ENCODE measurements around the gene LRRC14B. TPM values are rescaled to one million over a fixed set of nuclear protein-coding genes. Genes with fewer than 3 reads are reported as not detected.
"Not testable (repeated sequence)": the region's sequence is repeated elsewhere in the genome, so short reads cannot be mapped to it uniquely, and the experiment has no call there.

LRRC14B gene
- total and polyA plus RNA-seq, 7 experiments from 2014 or later = 0.51 TPM; not detected in 6

- peak overlapping the region; percentile 11 for H3K27ac ChIP-seq (ENCODE audit: low read depth, low read length)
- Mint-ChIP-seq H3K4me1 (peaks cover 30 to 43% (median 32%) of the 10 kb centered on the region in 7 donors), H3K27ac (peak overlapping the region in 5 of 9 donors; percentile 10 to 75 (median 34)), H3K4me3 (peak overlapping the region in 3 of 10 donors; percentile 13 to 56 (median 47)), H3K36me3 (peaks cover 9 to 33% (median 26%) of the 10 kb centered on the region in 5 donors)
- CTCF ChIA-PET; DNase-seq; H3K9me3 ChIP-seq (ENCODE audit: control insufficient read depth in 2 of 3, low read length in 3 of 3); H3K4me3 ChIP-seq (ENCODE audit: low read length); H3K27me3 Mint-ChIP-seq; ATAC-seq; H3K9me3 Mint-ChIP-seq; POLR2A ChIA-PET; intact Hi-C loops (cut with micrococcal nuclease); H3K27me3 ChIP-seq (ENCODE audit: control insufficient read depth in 2 of 2, insufficient read depth in 2 of 2, low read length in 2 of 2): not testable (repeated sequence)
- H3K36me3 ChIP-seq (ENCODE audit: control insufficient read depth in 2 of 3, insufficient read depth in 3 of 3, low read length in 3 of 3) = peaks cover 11 to 48% (median 18%) of the 10 kb centered on the region in 3 experiments
- peaks cover 13 to 14% of the 10 kb centered on the region in 2 donors for H3K4me1 ChIP-seq (ENCODE audit: control insufficient read depth in 2 of 2, insufficient read depth in 2 of 2, low read length in 2 of 2)
Observed at GRCh38 chr5:222951-223715, 31.8 kb downstream of the LRRC14B start.

- peaks cover 30 to 43% (median 32%) of the 10 kb centered on the region in 7 donors for H3K4me1 Mint-ChIP-seq
- intact Hi-C loops (cut with micrococcal nuclease) = no loop called here
Observed at GRCh38 chr5:223791-224190, 32.5 kb downstream of the LRRC14B start.

GRCh38 chr5:225334-225733 lies 34.0 kb downstream of the LRRC14B start:
- intact Hi-C loops (cut with micrococcal nuclease) = no loop called here
- H3K4me3 Mint-ChIP-seq = no peak overlapping the region
- H3K27me3 Mint-ChIP-seq = no peaks in the 10 kb centered on the region
- Histone ChIP-seq H3K4me3 (ENCODE audit: low read length) (no peak overlapping the region), H3K27me3 (ENCODE audit: control insufficient read depth in 2 of 2, insufficient read depth in 2 of 2, low read length in 2 of 2) (no peaks in the 10 kb centered on the region), H3K27ac (ENCODE audit: low read depth, low read length) (no peak overlapping the region), H3K36me3 (ENCODE audit: control insufficient read depth in 2 of 3, insufficient read depth in 3 of 3, low read length in 3 of 3) (peaks cover 25 to 61% (median 25%) of the 10 kb centered on the region in 3 experiments), H3K9me3 (ENCODE audit: control insufficient read depth in 2 of 3, low read length in 3 of 3) (no peaks in the 10 kb centered on the region), H3K4me1 (ENCODE audit: control insufficient read depth in 2 of 2, insufficient read depth in 2 of 2, low read length in 2 of 2) (peaks cover 12 to 13% of the 10 kb centered on the region in 2 donors)
- peak overlapping the region in 3 of 9 donors; percentile 34 to 48 (median 45) for H3K27ac Mint-ChIP-seq
- H3K36me3 Mint-ChIP-seq = peaks cover 18 to 43% (median 34%) of the 10 kb centered on the region in 5 donors
- DNase-seq (peak in 1 of 9 donors; percentile 8), ATAC-seq (no peak)
- POLR2A ChIA-PET = no interaction called here
- peaks cover 0 to 1% (median 0%) of the 10 kb centered on the region in 11 donors for H3K9me3 Mint-ChIP-seq
- CTCF ChIA-PET = no interaction called here
- peaks cover 27 to 40% (median 29%) of the 10 kb centered on the region in 7 donors for H3K4me1 Mint-ChIP-seq

More at GRCh38 chr5:223791-224190, 32.5 kb downstream of the LRRC14B start:
- ATAC-seq (no peak), DNase-seq (no peak)
- H3K4me3 Mint-ChIP-seq = no peak overlapping the region
- H3K9me3 Mint-ChIP-seq = peaks cover 0 to 1% (median 0%) of the 10 kb centered on the region in 11 donors
- Histone ChIP-seq H3K36me3 (ENCODE audit: control insufficient read depth in 2 of 3, insufficient read depth in 3 of 3, low read length in 3 of 3) (peaks cover 16 to 50% (median 18%) of the 10 kb centered on the region in 3 experiments), H3K9me3 (ENCODE audit: control insufficient read depth in 2 of 3, low read length in 3 of 3) (no peaks in the 10 kb centered on the region), H3K27me3 (ENCODE audit: control insufficient read depth in 2 of 2, insufficient read depth in 2 of 2, low read length in 2 of 2) (no peaks in the 10 kb centered on the region), H3K4me3 (ENCODE audit: low read length) (no peak overlapping the region), H3K4me1 (ENCODE audit: control insufficient read depth in 2 of 2, insufficient read depth in 2 of 2, low read length in 2 of 2) (peaks cover 13 to 14% of the 10 kb centered on the region in 2 donors), H3K27ac (ENCODE audit: low read depth, low read length) (no peak overlapping the region)
- peaks cover 11 to 36% (median 28%) of the 10 kb centered on the region in 5 donors for H3K36me3 Mint-ChIP-seq
- POLR2A ChIA-PET = no interaction called here
- peaks cover 0 to 2% (median 0%) of the 10 kb centered on the region in 5 donors for H3K27me3 Mint-ChIP-seq
- CTCF ChIA-PET = no interaction called here
- H3K27ac Mint-ChIP-seq = peak overlapping the region in 1 of 9 donors; percentile 41

- peak overlapping the region in 1 of 9 donors; percentile 30 for H3K27ac Mint-ChIP-seq
- H3K4me1 ChIP-seq (ENCODE audit: control insufficient read depth in 2 of 2, insufficient read depth in 2 of 2, low read length in 2 of 2); DNase-seq; H3K9me3 Mint-ChIP-seq; H3K9me3 ChIP-seq (ENCODE audit: control insufficient read depth in 2 of 3, low read length in 3 of 3); POLR2A ChIA-PET; intact Hi-C loops (cut with micrococcal nuclease); H3K4me3 Mint-ChIP-seq; CTCF ChIA-PET; H3K27me3 Mint-ChIP-seq; H3K27me3 ChIP-seq (ENCODE audit: control insufficient read depth in 2 of 2, insufficient read depth in 2 of 2, low read length in 2 of 2); H3K4me3 ChIP-seq (ENCODE audit: low read length); ATAC-seq; H3K27ac ChIP-seq (ENCODE audit: low read depth, low read length): not testable (repeated sequence)
- peaks cover 27 to 54% (median 39%) of the 10 kb centered on the region in 5 donors for H3K36me3 Mint-ChIP-seq
- H3K36me3 ChIP-seq (ENCODE audit: control insufficient read depth in 2 of 3, insufficient read depth in 3 of 3, low read length in 3 of 3) = peaks cover 25 to 81% (median 29%) of the 10 kb centered on the region in 3 experiments
- peaks cover 11 to 24% (median 14%) of the 10 kb centered on the region in 7 donors for H3K4me1 Mint-ChIP-seq
Observed at GRCh38 chr5:227375-227774, 36.1 kb downstream of the LRRC14B start.

GRCh38 chr5:228886-229285 lies 37.6 kb downstream of the LRRC14B start:
- H3K4me1 Mint-ChIP-seq = peaks cover 0 to 9% (median 2%) of the 10 kb centered on the region in 7 donors

GRCh38 chr5:230711-231110 lies 39.4 kb downstream of the LRRC14B start:
- H3K27ac ChIP-seq (ENCODE audit: low read depth, low read length) = no peak overlapping the region
- H3K4me1 Mint-ChIP-seq = peaks cover 0 to 3% (median under 1%) of the 10 kb centered on the region in 7 donors
- peak overlapping the region in 1 of 9 donors; percentile 4 for H3K27ac Mint-ChIP-seq
- H3K36me3 Mint-ChIP-seq = peaks cover 32 to 54% (median 37%) of the 10 kb centered on the region in 5 donors
- H3K4me3 Mint-ChIP-seq = no peak overlapping the region
- no peaks in the 10 kb centered on the region for H3K9me3 ChIP-seq (ENCODE audit: control insufficient read depth in 2 of 3, low read length in 3 of 3)
- intact Hi-C loops (cut with micrococcal nuclease) = no loop called here
- DNase-seq (no peak), ATAC-seq (no peak)
- H3K9me3 Mint-ChIP-seq = no peaks in the 10 kb centered on the region
- ChIA-PET CTCF (interaction anchor here (0.9 kb wide), 1 partner anchor 51 kb away, joined by 3 read pairs; no protein-coding TSS in a partner anchor), POLR2A (no interaction called here)
- H3K4me1 ChIP-seq (ENCODE audit: control insufficient read depth in 2 of 2, insufficient read depth in 2 of 2, low read length in 2 of 2) = no peaks in the 10 kb centered on the region
- H3K27me3 ChIP-seq (ENCODE audit: control insufficient read depth in 2 of 2, insufficient read depth in 2 of 2, low read length in 2 of 2) = no peaks in the 10 kb centered on the region
- H3K36me3 ChIP-seq (ENCODE audit: control insufficient read depth in 2 of 3, insufficient read depth in 3 of 3, low read length in 3 of 3) = peaks cover 20 to 90% (median 35%) of the 10 kb centered on the region in 3 experiments
- no peaks in the 10 kb centered on the region for H3K27me3 Mint-ChIP-seq
- no peak overlapping the region for H3K4me3 ChIP-seq (ENCODE audit: low read length)

More at GRCh38 chr5:228886-229285, 37.6 kb downstream of the LRRC14B start:
- H3K4me3 ChIP-seq (ENCODE audit: low read length) = no peak overlapping the region
- H3K27ac Mint-ChIP-seq = no peak overlapping the region
- H3K27ac ChIP-seq (ENCODE audit: low read depth, low read length) = no peak overlapping the region
- no peaks in the 10 kb centered on the region for H3K9me3 ChIP-seq (ENCODE audit: control insufficient read depth in 2 of 3, low read length in 3 of 3)
- ATAC-seq = no peak
- CTCF ChIA-PET = no interaction called here
- POLR2A ChIA-PET = no interaction called here
- intact Hi-C loops (cut with micrococcal nuclease) = no loop called here
- peaks cover 25 to 92% (median 34%) of the 10 kb centered on the region in 3 experiments for H3K36me3 ChIP-seq (ENCODE audit: control insufficient read depth in 2 of 3, insufficient read depth in 3 of 3, low read length in 3 of 3)
- DNase-seq = no peak
- no peaks in the 10 kb centered on the region for H3K4me1 ChIP-seq (ENCODE audit: control insufficient read depth in 2 of 2, insufficient read depth in 2 of 2, low read length in 2 of 2)
- H3K36me3 Mint-ChIP-seq = peaks cover 33 to 58% (median 42%) of the 10 kb centered on the region in 5 donors
- H3K27me3 ChIP-seq (ENCODE audit: control insufficient read depth in 2 of 2, insufficient read depth in 2 of 2, low read length in 2 of 2) = no peaks in the 10 kb centered on the region
- no peak overlapping the region for H3K4me3 Mint-ChIP-seq
- H3K27me3 Mint-ChIP-seq = no peaks in the 10 kb centered on the region
- peaks cover 0 to 1% (median 0%) of the 10 kb centered on the region in 11 donors for H3K9me3 Mint-ChIP-seq

All from naive thymus-derived CD4-positive, alpha-beta T cell (primary cell).